Astrocyte (in vitro differentiated cells and primary cell): ENCODE measurements around the gene ANP32A.

Experiments
- CTCF ChIP-seq: IDR thresholded peaks from 2 replicates; pipeline ENCODE4 v1.5.1; 2011; ENCODE audit warnings: low read depth, mild to moderate bottlenecking, inconsistent platforms, low read length, moderate library complexity; ENCODE audit not compliant: insufficient read depth
- EZH2 ChIP-seq: IDR thresholded peaks from 2 replicates; pipeline ENCODE4 v1.6.1; 2012; ENCODE audit warnings: mild to moderate bottlenecking, low read length, inconsistent platforms; ENCODE audit not compliant: insufficient read depth

GRCh38 chr15:68734881-68735280, 85.8 kb downstream of the ANP32A start:
- TF ChIP-seq EZH2, result no peak
- no peak for TF ChIP-seq CTCF
